Activated CD4-positive, alpha-beta memory T cell treated with anti-CD3 and anti-CD28 coated beads, Interleukin-2, amount 10 ng/mL, durations not matched to agents 7 days and 5 days (primary cell): ENCODE measurements around the gene SBF1. TPM values are rescaled to one million over a fixed set of nuclear protein-coding genes. Genes with fewer than 3 reads are reported as not detected.
A peak's percentile ranks its signal among the peaks of the same experiment; 100 is the strongest.
"Not testable (repeated sequence)": the region's sequence is repeated elsewhere in the genome, so short reads cannot be mapped to it uniquely, and the experiment has no call there.

Experiments
- CTCF ChIA-PET: fragments of 350-600 bp; sonication (Branson Sonifier 250); formaldehyde crosslinking; loops from one replicate; lab custom pipeline; 2021; ENCODE audit warnings: antibody characterized with exemption, inconsistent platforms; lab: Charles Lee
- POLR2A ChIA-PET: fragments of 350-600 bp; sonication (Branson Sonifier 250); formaldehyde crosslinking; loops from one replicate; lab custom pipeline; 2021; ENCODE audit warnings: antibody characterized with exemption; lab: Charles Lee
- DNase-seq: peaks from one replicate; pipeline ENCODE4 v3.0.0-alpha.2; 2020
- H3K27ac Mint-ChIP-seq: one replicate; pipeline ENCODE4 v1.8.0; 2021; ENCODE audit warnings: mild to moderate bottlenecking, mixed read lengths
- H3K27me3 Mint-ChIP-seq: one replicate; pipeline ENCODE4 v1.8.0; 2021; ENCODE audit warnings: mixed read lengths
- H3K36me3 Mint-ChIP-seq: one replicate; pipeline ENCODE4 v1.8.0; 2021; ENCODE audit warnings: low read depth, mixed read lengths
- H3K4me1 Mint-ChIP-seq: one replicate; pipeline ENCODE4 v1.8.0; 2021; ENCODE audit warnings: mixed read lengths
- H3K4me3 Mint-ChIP-seq: one replicate; pipeline ENCODE4 v1.8.0; 2021; ENCODE audit warnings: mild to moderate bottlenecking, mixed read lengths
- H3K9me3 Mint-ChIP-seq: one replicate; pipeline ENCODE4 v1.8.0; 2021; ENCODE audit warnings: mixed read lengths
- total RNA-seq, 2 experiments: library from RNA; stranded (reverse); gene quantifications; one replicate each; pipeline ENCODE4 v1.2.3, GENCODE V29; 2021

Gene SBF1
- total RNA-seq, 2 experiments from 2014 or later: 181 to 196 TPM

DNA sequence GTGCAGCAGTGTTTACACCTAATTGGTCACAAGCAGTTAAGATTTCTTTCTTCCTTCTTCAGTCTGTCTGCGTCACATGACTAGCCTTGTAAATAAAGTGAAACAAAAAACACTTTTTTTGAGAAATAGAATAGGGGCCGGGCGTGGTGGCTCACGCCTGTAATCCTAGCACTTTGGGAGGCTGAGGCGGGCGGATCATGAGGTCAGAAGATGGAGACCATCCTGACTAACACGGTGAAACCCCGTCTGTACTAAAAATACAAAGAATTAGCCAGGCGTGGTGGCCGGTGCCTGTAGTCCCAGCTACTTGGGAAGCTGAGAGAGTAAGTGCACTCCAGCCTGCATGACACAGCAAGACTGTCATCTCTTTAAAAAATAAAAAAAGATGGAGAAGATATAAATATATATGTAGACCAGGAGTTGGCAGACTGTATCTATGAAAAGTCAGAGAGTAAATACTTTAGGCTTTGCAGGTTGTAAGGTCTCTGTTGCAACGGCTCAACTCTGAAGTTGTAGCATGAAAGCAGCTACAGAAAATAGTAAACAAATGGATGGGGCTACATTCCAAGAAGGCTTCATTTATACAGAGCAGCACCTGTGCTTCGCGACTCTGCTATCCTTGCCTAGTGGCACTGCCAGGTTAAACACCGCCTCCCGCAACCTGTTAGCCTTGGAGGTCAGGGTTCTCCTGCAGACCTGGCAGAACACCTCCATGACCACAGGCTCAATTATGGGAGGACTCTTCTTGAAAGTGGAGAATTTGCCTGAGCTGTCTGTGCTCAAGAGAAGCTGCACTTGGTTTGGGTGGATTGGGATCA, 75.8 kb downstream of the SBF1 start:
- ChIA-PET CTCF (interaction anchor here (0.6 to 1.3 kb wide), 4 partner anchors 71 to 128 kb away, joined by 3 to 5 read pairs (median 4); no protein-coding TSS in a partner anchor), POLR2A (interaction anchor here (0.9 kb wide), 1 partner anchor 20 kb away, joined by 3 read pairs; no protein-coding TSS in a partner anchor)
- H3K27ac Mint-ChIP-seq: peak overlapping the region; percentile 70
- no peak overlapping the region for H3K4me3 Mint-ChIP-seq
- peaks cover 30% of the 10 kb centered on the region for H3K36me3 Mint-ChIP-seq
- DNase-seq: no peak
- no peaks in the 10 kb centered on the region for H3K9me3 Mint-ChIP-seq
- H3K27me3 Mint-ChIP-seq: no peaks in the 10 kb centered on the region
- peaks cover 40% of the 10 kb centered on the region for H3K4me1 Mint-ChIP-seq

DNA sequence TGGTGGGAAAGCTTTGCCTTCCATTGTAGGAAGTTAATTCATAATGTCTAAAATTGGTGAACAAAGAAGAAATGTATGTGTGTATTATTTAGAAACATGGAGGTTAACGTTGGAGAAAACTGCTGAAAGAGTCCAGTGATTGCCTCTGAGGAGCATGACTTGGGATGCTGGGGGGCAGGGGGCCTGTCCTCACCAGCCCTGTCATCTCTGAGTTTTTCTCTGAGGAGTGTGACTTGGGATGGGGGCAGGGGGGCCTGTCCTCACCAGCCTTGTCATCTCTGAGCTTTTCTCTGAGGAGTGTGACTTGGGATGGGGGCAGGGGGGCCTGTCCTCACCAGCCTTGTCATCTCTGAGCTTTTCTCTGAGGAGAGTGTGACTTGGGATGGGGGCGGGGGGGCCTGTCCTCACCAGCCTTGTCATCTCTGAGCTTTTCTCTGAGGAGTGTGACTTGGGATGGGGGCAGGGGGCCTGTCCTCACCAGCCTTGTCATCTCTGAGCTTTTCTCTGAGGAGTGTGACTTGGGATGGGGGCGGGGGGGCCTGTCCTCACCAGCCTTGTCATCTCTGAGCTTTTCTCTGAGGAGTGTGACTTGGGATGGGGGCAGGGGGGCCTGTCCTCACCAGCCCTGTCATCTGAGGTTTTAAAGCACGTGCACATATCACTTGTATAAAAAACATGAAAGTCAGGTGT, 77.3 kb downstream of the SBF1 start:
- H3K9me3 Mint-ChIP-seq, H3K27me3 Mint-ChIP-seq, DNase-seq, POLR2A ChIA-PET, H3K4me3 Mint-ChIP-seq: not testable (repeated sequence)
- Mint-ChIP-seq H3K4me1 (peaks cover 42% of the 10 kb centered on the region), H3K27ac (peak overlapping the region; percentile 79), H3K36me3 (peaks cover 39% of the 10 kb centered on the region)
- CTCF ChIA-PET: interaction anchor here (1.2 kb wide), 1 partner anchor 72 kb away, joined by 3 read pairs; no protein-coding TSS in a partner anchor

DNA sequence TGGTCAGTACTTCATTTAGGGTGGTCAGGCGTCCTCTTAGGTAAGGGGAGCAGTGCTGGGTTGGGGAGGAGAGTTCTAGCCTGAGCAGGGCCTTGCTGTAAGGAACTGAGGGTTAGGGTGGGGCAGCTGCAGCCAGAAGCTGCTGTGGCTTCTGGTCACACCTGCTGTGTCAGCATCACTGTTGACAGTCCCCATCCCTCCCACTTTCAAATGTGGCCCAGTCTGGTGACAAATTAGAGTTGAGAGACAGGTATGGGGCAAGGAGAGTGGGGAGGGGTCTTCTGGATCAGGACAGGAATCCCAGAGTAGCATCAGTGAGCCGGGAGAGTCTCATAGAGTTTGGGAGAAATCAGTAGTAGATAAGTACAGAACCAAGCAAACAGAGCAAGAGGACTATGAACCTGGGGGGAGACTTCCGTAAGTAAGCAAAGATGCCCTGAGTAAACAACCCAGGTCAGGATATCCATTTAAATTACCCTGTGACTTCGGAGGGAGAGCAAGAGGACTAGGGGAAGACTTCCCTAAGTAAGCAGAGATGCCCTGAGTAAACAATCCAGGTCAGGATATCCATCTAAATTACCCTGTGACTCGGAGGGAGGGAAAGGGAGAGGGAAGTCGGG, 78.0 kb downstream of the SBF1 start:
- Mint-ChIP-seq H3K27me3 (no peaks in the 10 kb centered on the region), H3K27ac (peak overlapping the region; percentile 79), H3K4me1 (peaks cover 40% of the 10 kb centered on the region), H3K4me3 (no peak overlapping the region), H3K9me3 (no peaks in the 10 kb centered on the region), H3K36me3 (peaks cover 41% of the 10 kb centered on the region)
- peak; percentile 42 for DNase-seq
- POLR2A ChIA-PET: no interaction called here
- CTCF ChIA-PET: no interaction called here

Other genes with a start within 250 kb of the SBF1 start
- 10 to 100 TPM; 50.6 to 53.9 TPM for gene TUBGCP6, start 230.0 kb downstream of the SBF1 start, total RNA-seq
- 10 to 100 TPM; 83.7 to 90.0 TPM for gene HDAC10, start 223.8 kb downstream of the SBF1 start, total RNA-seq
- 1 to 10 TPM; 4.8 to 5.8 TPM for gene MAPK12, start 213.4 kb downstream of the SBF1 start, total RNA-seq
- gene MAPK11, start 204.7 kb downstream of the SBF1 start, total RNA-seq: 10 to 100 TPM; 13.4 to 14.2 TPM
- gene PLXNB2, start 167.4 kb downstream of the SBF1 start, total RNA-seq: 10 to 100 TPM; 21.5 to 23.5 TPM
- gene DENND6B, start 148.0 kb downstream of the SBF1 start, total RNA-seq: 1 to 10 TPM; 5.0 to 5.6 TPM
- gene PPP6R2, start 131.7 kb downstream of the SBF1 start, total RNA-seq: 10 to 100 TPM; 56.5 to 58.9 TPM
- 1 to 10 TPM; 7.6 to 8.8 TPM for gene ADM2, start 6.5 kb upstream of the SBF1 start, total RNA-seq
- under 1 TPM; 0.48 to 0.60 TPM for gene MIOX, start 11.8 kb upstream of the SBF1 start, total RNA-seq
- gene LMF2, start 32.7 kb upstream of the SBF1 start, total RNA-seq: 100 to 1,000 TPM; 111 to 114 TPM
- gene NCAPH2, start 33.2 kb upstream of the SBF1 start, total RNA-seq: 100 to 1,000 TPM; 105 to 108 TPM
- gene SCO2, start 50.6 kb upstream of the SBF1 start, total RNA-seq: 1 to 10 TPM; 6.4 to 7.0 TPM
- gene TYMP, start 55.0 kb upstream of the SBF1 start, total RNA-seq: 10 to 100 TPM; 89.1 to 90.2 TPM
- 1 to 10 TPM; 8.0 to 8.4 TPM for gene KLHDC7B, start 70.9 kb upstream of the SBF1 start, total RNA-seq
- under 1 TPM; 0.58 to 0.71 TPM for gene SYCE3, start 87.9 kb upstream of the SBF1 start, total RNA-seq
- gene CPT1B, start 103.4 kb upstream of the SBF1 start, total RNA-seq: 10 to 100 TPM; 60.8 to 60.9 TPM
- gene CHKB, start 107.8 kb upstream of the SBF1 start, total RNA-seq: 100 to 1,000 TPM; 101 to 111 TPM
- gene MAPK8IP2, start 125.8 kb upstream of the SBF1 start, total RNA-seq: under 1 TPM; 0.15 to 0.18 TPM
- 10 to 100 TPM; 63.1 to 65.0 TPM for gene ARSA, start 153.1 kb upstream of the SBF1 start, total RNA-seq
- under 1 TPM in 1 of 2 experiments, not detected in 1; 0.08 TPM for gene SHANK3, start 197.8 kb upstream of the SBF1 start, total RNA-seq